ENCODE data around the gene CIT.

The CIT gene

GRCh38 chr12:119695034-119695433 lies 182.1 kb downstream of the CIT start:
- no peak overlapping the region for H3K4me3 ChIP-seq (ENCODE audit: low read length)
- TF ChIP-seq, protein P1, sequence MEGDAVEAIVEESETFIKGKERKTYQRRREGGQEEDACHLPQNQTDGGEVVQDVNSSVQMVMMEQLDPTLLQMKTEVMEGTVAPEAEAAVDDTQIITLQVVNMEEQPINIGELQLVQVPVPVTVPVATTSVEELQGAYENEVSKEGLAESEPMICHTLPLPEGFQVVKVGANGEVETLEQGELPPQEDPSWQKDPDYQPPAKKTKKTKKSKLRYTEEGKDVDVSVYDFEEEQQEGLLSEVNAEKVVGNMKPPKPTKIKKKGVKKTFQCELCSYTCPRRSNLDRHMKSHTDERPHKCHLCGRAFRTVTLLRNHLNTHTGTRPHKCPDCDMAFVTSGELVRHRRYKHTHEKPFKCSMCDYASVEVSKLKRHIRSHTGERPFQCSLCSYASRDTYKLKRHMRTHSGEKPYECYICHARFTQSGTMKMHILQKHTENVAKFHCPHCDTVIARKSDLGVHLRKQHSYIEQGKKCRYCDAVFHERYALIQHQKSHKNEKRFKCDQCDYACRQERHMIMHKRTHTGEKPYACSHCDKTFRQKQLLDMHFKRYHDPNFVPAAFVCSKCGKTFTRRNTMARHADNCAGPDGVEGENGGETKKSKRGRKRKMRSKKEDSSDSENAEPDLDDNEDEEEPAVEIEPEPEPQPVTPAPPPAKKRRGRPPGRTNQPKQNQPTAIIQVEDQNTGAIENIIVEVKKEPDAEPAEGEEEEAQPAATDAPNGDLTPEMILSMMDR (conservative IDR thresholded peaks at IDR 0.05; ENCODE audit: low read depth, low read length) = peak; percentile 77
- DNase-seq (ENCODE audit: low read depth) = no peak

DNA sequence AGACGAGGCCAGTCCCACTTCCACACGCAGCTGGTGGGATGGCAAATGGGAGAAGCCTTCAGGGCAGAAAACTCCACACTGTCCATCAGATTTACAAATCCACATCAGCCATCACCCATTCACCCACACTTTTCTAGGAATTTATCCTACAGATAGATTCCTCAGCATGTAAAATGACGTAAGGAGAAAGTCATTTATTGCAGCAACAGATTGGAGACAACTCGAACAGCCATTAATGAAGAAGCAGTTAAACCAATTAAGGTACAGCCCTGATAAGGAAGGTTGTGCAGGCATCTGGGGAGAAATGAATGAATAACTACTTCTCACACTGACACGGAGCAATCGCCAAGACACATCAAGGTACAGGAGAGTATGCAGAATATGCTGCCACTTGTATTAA lies 183.0 kb downstream of the CIT start:
- no peak overlapping the region for H3K4me3 ChIP-seq (ENCODE audit: low read length)
- no peak for DNase-seq (ENCODE audit: low read depth)
- TF ChIP-seq, protein P1 (conservative IDR thresholded peaks at IDR 0.05; ENCODE audit: low read depth, low read length) = no peak

DNA sequence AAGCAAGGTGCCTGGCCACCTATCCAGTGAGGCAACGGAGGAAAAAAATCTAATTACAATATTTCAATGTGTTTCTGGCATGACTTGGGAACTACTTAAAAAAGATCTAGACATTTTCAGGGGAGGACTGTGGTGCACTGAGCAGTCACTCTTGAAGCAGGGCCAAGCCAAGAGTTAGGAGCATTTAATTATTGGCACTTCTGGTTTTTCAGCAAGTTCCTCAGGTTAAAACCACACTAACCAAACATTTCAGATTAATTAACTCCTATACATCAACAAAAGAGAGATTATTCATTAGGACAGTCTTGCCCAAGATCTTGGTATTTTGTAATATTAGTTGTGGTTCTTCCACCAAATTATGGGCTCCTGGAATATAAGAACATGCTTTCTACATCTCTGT lies 183.6 kb downstream of the CIT start:
- no peak for DNase-seq (ENCODE audit: low read depth)
- H3K4me3 ChIP-seq (ENCODE audit: low read length) = no peak overlapping the region
- TF ChIP-seq, protein P1 (conservative IDR thresholded peaks at IDR 0.05; ENCODE audit: low read depth, low read length) = no peak

DNA sequence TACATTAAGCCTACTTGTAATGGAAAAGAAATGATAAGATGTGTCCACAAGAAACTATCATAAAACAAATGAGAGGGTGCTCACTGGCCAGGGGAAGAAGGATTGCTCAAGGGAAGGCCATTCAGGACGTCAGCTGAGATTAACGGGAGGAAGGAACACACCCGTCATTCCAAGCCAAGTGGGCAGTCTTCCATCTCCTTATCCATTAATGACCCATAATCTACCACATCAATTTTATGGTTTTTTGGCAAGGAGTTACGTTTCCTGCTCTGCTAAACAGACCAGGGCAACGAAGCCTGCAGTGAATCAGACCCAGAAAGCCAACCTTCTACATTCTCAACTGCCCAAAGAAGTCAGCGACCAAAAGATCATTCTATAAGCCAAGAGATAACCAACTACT lies 184.1 kb downstream of the CIT start:
- peak; percentile 81 for DNase-seq (ENCODE audit: low read depth)
- TF ChIP-seq, protein P1 (conservative IDR thresholded peaks at IDR 0.05; ENCODE audit: low read depth, low read length) = no peak
- no peak overlapping the region for H3K4me3 ChIP-seq (ENCODE audit: low read length)

- H3K4me3 ChIP-seq (ENCODE audit: low read length) = no peak overlapping the region
- TF ChIP-seq, protein P1 (conservative IDR thresholded peaks at IDR 0.05; ENCODE audit: low read depth, low read length) = no peak
- no peak for DNase-seq (ENCODE audit: low read depth)
Measured at GRCh38 chr12:119692410-119692809, 184.7 kb downstream of the CIT start.

- H3K4me3 ChIP-seq (ENCODE audit: low read length) = no peak overlapping the region
- DNase-seq (ENCODE audit: low read depth) = no peak
- TF ChIP-seq, protein P1 (conservative IDR thresholded peaks at IDR 0.05; ENCODE audit: low read depth, low read length) = no peak
Measured at GRCh38 chr12:119691202-119691810, 185.8 kb downstream of the CIT start.

- DNase-seq (ENCODE audit: low read depth) = no peak
- TF ChIP-seq, protein P1 (conservative IDR thresholded peaks at IDR 0.05; ENCODE audit: low read depth, low read length) = no peak
- H3K4me3 ChIP-seq (ENCODE audit: low read length) = no peak overlapping the region
Measured at GRCh38 chr12:119689935-119690500, 187.1 kb downstream of the CIT start.
